Measurements from ENCODE around the gene GLIPR1. TPM values are rescaled to one million over a fixed set of nuclear protein-coding genes. Genes with fewer than 3 reads are reported as not detected.
"Not testable (repeated sequence)": the region's sequence is repeated elsewhere in the genome, so short reads cannot be mapped to it uniquely, and the experiment has no call there.

GLIPR1 gene
- total RNA-seq, 1 experiment from 2014 or later: 36.4 TPM

GRCh38 chr12:75511116-75512048 lies 30.8 kb downstream of the GLIPR1 start, which contains the start of gene KRR1:
KRR1 (minus strand) TSS chr12:75511609; CDS start chr12:75511597, 12 bp downstream.
- peaks cover 19% of the 10 kb centered on the region for H3K4me1 Mint-ChIP-seq (ENCODE audit: insufficient read depth, unreplicated experiment)
- POLR2A ChIA-PET: interaction anchor here (0.6 to 3.6 kb wide), 29 partner anchors 10 to 1325 kb away, joined by 3 to 41 read pairs (median 3); partner anchors contain the start of genes BBS10, CAPS2, GLIPR1 and GLIPR1L1
- no TSS peak for BruUV-seq (replicated peaks)
- H3K4me3 Mint-ChIP-seq (ENCODE audit: unreplicated experiment): peak within 1 kb of the TSS; percentile 100
- DNase-seq (ENCODE audit: unreplicated experiment): peak; percentile 95
- H3K36me3 Mint-ChIP-seq (ENCODE audit: insufficient read depth, unreplicated experiment): peaks cover 6% of the 10 kb centered on the region
- no peak for TF ChIP-seq CTCF (IDR thresholded peaks at IDR 0.05; ENCODE audit: unreplicated experiment)
- H3K9me3 Mint-ChIP-seq (ENCODE audit: unreplicated experiment): no peaks in the 10 kb centered on the region
- no peaks in the 10 kb centered on the region for H3K27me3 Mint-ChIP-seq (ENCODE audit: insufficient read depth, unreplicated experiment)
- intact Hi-C loops (cut with micrococcal nuclease): loop anchor here (2.0 to 5.0 kb wide), 2 partner anchors 121 to 946 kb away; partner anchors contain the start of gene GLIPR1L2
- CTCF ChIA-PET: interaction anchor here (0.6 to 2.3 kb wide), 9 partner anchors 14 to 947 kb away, joined by 3 to 12 read pairs (median 4); partner anchors contain the start of genes GLIPR1L1 and GLIPR1L2
- H3K27ac Mint-ChIP-seq (ENCODE audit: low read depth, unreplicated experiment): peak within 1 kb of the TSS; percentile 99

DNA sequence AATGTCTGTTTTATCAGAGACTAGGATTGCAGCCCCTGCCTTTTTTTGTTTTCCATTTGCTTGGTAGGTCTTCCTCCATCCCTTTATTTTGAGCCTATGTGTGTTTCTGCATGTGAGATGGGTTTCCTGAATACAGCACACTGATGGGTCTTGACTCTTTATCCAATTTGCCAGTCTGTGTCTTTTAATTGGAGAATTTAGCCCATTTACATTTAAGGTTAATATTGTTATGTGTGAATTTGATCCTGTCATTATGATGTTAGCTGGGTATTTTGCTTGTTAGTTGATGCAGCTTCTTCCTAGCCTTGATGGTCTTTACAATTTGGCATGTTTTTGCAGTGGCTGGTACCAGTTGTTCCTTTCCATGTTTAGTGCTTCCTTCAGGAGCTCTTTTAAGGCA lies 40.7 kb downstream of the GLIPR1 start:
- H3K4me1 Mint-ChIP-seq (ENCODE audit: insufficient read depth, unreplicated experiment); H3K36me3 Mint-ChIP-seq (ENCODE audit: insufficient read depth, unreplicated experiment); H3K27me3 Mint-ChIP-seq (ENCODE audit: insufficient read depth, unreplicated experiment); H3K27ac Mint-ChIP-seq (ENCODE audit: low read depth, unreplicated experiment); BruUV-seq (replicated peaks); H3K4me3 Mint-ChIP-seq (ENCODE audit: unreplicated experiment); CTCF ChIA-PET; DNase-seq (ENCODE audit: unreplicated experiment); intact Hi-C loops (cut with micrococcal nuclease): not testable (repeated sequence)
- H3K9me3 Mint-ChIP-seq (ENCODE audit: unreplicated experiment): peaks cover 20% of the 10 kb centered on the region
- POLR2A ChIA-PET: interaction anchor here (1.7 kb wide), 1 partner anchor 9 kb away, joined by 3 read pairs; no protein-coding TSS in a partner anchor

GRCh38 chr12:75522124-75522523 lies 41.6 kb downstream of the GLIPR1 start:
- BruUV-seq (replicated peaks); H3K4me1 Mint-ChIP-seq (ENCODE audit: insufficient read depth, unreplicated experiment); H3K4me3 Mint-ChIP-seq (ENCODE audit: unreplicated experiment); H3K36me3 Mint-ChIP-seq (ENCODE audit: insufficient read depth, unreplicated experiment); H3K27me3 Mint-ChIP-seq (ENCODE audit: insufficient read depth, unreplicated experiment); intact Hi-C loops (cut with micrococcal nuclease); DNase-seq (ENCODE audit: unreplicated experiment); H3K27ac Mint-ChIP-seq (ENCODE audit: low read depth, unreplicated experiment): not testable (repeated sequence)
- peaks cover 20% of the 10 kb centered on the region for H3K9me3 Mint-ChIP-seq (ENCODE audit: unreplicated experiment)
- CTCF ChIA-PET: interaction anchor here (0.6 to 0.7 kb wide), 2 partner anchors 86 to 745 kb away, joined by 3 to 4 read pairs; no protein-coding TSS in a partner anchor
- POLR2A ChIA-PET: interaction anchor here (1.7 kb wide), 1 partner anchor 10 kb away, joined by 3 read pairs; no protein-coding TSS in a partner anchor

- peak; percentile 4 for TF ChIP-seq CTCF (IDR thresholded peaks at IDR 0.05; ENCODE audit: unreplicated experiment)
- CTCF ChIA-PET: interaction anchor here (0.7 to 4.8 kb wide), 9 partner anchors 10 to 930 kb away, joined by 3 to 117 read pairs (median 6); partner anchors contain the start of genes BBS10, KRR1 and PHLDA1
- intact Hi-C loops (cut with micrococcal nuclease): loop anchor here (5.0 kb wide), 1 partner anchor 292 kb away; no protein-coding TSS in a partner anchor
- Mint-ChIP-seq H3K27me3 (ENCODE audit: insufficient read depth, unreplicated experiment) (no peaks in the 10 kb centered on the region), H3K36me3 (ENCODE audit: insufficient read depth, unreplicated experiment) (no peaks in the 10 kb centered on the region), H3K27ac (ENCODE audit: low read depth, unreplicated experiment) (no peak overlapping the region), H3K9me3 (ENCODE audit: unreplicated experiment) (peaks cover 18% of the 10 kb centered on the region), H3K4me3 (ENCODE audit: unreplicated experiment) (no peak overlapping the region), H3K4me1 (ENCODE audit: insufficient read depth, unreplicated experiment) (no peaks in the 10 kb centered on the region)
- POLR2A ChIA-PET: interaction anchor here (1.2 to 5.4 kb wide), 2 partner anchors 13 to 506 kb away, joined by 3 to 47 read pairs; partner anchors contain the start of gene PHLDA1
- BruUV-seq (replicated peaks): no TSS peak
- DNase-seq (ENCODE audit: unreplicated experiment): no peak
These were observed 44.7 kb downstream of the GLIPR1 start for GRCh38 chr12:75525263-75525662.
